Tibial artery (tissue), 4 donors: ENCODE results near the gene RHOBTB3.
"Not testable (repeated sequence)": the region's sequence is repeated elsewhere in the genome, so short reads cannot be mapped to it uniquely, and the experiment has no call there.

Source experiments
- DNase-seq, 2 donors: peaks; one replicate each; pipeline ENCODE4 v3.0.0-alpha.2; 2019
- H3K27ac ChIP-seq, 2 donors: fragments of 200-600 bp; sonication (generic) in 1 of 2; 1 replicate in 1 of 2; 2 replicates in 1 of 2; pipeline ENCODE4 v1.5.1; 2018 to 2019; ENCODE audit warnings: mild to moderate bottlenecking in 1 of 2
- H3K27me3 ChIP-seq, 2 donors: fragments of 200-600 bp; sonication (generic) in 1 of 2; one replicate each; pipeline versions ENCODE4 v1.5.1 to v1.6.0; 2016 to 2019
- H3K36me3 ChIP-seq, 3 donors: fragments of 200-600 bp; sonication (generic) in 2 of 3; one replicate each; pipeline ENCODE4 v1.5.1; 2016 to 2019; ENCODE audit warnings: mild to moderate bottlenecking in 2 of 3
- H3K4me1 ChIP-seq, 4 donors: fragments of 200-600 bp; sonication (generic) in 2 of 4; 1 replicate in 3 of 4; 2 replicates in 1 of 4; pipeline ENCODE4 v1.5.1; 2016 to 2019
- H3K4me3 ChIP-seq, 2 donors: fragments of 200-600 bp; sonication (generic) in 1 of 2; 1 replicate in 1 of 2; 2 replicates in 1 of 2; pipeline ENCODE4 v1.5.1; 2018 to 2019; ENCODE audit warnings: mild to moderate bottlenecking in 2 of 2
- H3K9me3 ChIP-seq, 3 donors: fragments of 200-600 bp; sonication (generic) in 1 of 3; one replicate each; pipeline ENCODE4 v1.5.1; 2016 to 2019
- CTCF ChIP-seq, 2 experiments: fragments of 200-600 bp in 1 of 2; fragments of 450-650 bp in 1 of 2; IDR thresholded peaks; one replicate each; pipeline ENCODE4 v1.5.1; 2017 to 2019; ENCODE audit warnings: antibody characterized with exemption in 2 of 2, mild to moderate bottlenecking in 1 of 2, moderate library complexity in 1 of 2
- intact Hi-C: fragments of 100-400 bp; cut with DNase I; formaldehyde crosslinking; loops from one replicate; pipeline ENCODE4 v1.15.0; 2023; ENCODE audit warnings: low total_unique reads

Gene RHOBTB3

GRCh38 chr5:95690333-95690732, 40.8 kb upstream of the RHOBTB3 start:
- TF ChIP-seq CTCF (IDR thresholded peaks at IDR 0.05): no peak

GRCh38 chr5:95697781-95698681, 33.1 kb upstream of the RHOBTB3 start:
- no peak for DNase-seq
- no peaks in the 10 kb centered on the region for H3K27me3 ChIP-seq
- H3K4me1 ChIP-seq: no peaks in the 10 kb centered on the region
- no peak overlapping the region for H3K27ac ChIP-seq
- no peaks in the 10 kb centered on the region for H3K9me3 ChIP-seq
- intact Hi-C loops: no loop called here
- no peak for TF ChIP-seq CTCF (IDR thresholded peaks at IDR 0.05)
- no peaks in the 10 kb centered on the region for H3K36me3 ChIP-seq
- H3K4me3 ChIP-seq: no peak overlapping the region

More at GRCh38 chr5:95690333-95690732, 40.8 kb upstream of the RHOBTB3 start:
- no peak overlapping the region for H3K27ac ChIP-seq
- DNase-seq: no peak
- intact Hi-C loops: no loop called here
- H3K36me3 ChIP-seq: no peaks in the 10 kb centered on the region
- no peaks in the 10 kb centered on the region for H3K27me3 ChIP-seq
- no peak overlapping the region for H3K4me3 ChIP-seq
- H3K4me1 ChIP-seq: no peaks in the 10 kb centered on the region
- H3K9me3 ChIP-seq: no peaks in the 10 kb centered on the region

- no peaks in the 10 kb centered on the region for H3K4me1 ChIP-seq
- no peak for TF ChIP-seq CTCF (IDR thresholded peaks at IDR 0.05)
- no peak overlapping the region for H3K27ac ChIP-seq
- DNase-seq: no peak
- H3K4me3 ChIP-seq: no peak overlapping the region
- no peaks in the 10 kb centered on the region for H3K36me3 ChIP-seq
- intact Hi-C loops: no loop called here
- H3K27me3 ChIP-seq: no peaks in the 10 kb centered on the region
- H3K9me3 ChIP-seq: no peaks in the 10 kb centered on the region
Observed at GRCh38 chr5:95699337-95699736, 31.8 kb upstream of the RHOBTB3 start.

- H3K4me3 ChIP-seq: no peak overlapping the region
- H3K9me3 ChIP-seq: no peaks in the 10 kb centered on the region
- H3K4me1 ChIP-seq: no peaks in the 10 kb centered on the region
- H3K36me3 ChIP-seq: no peaks in the 10 kb centered on the region
- intact Hi-C loops: no loop called here
- no peak overlapping the region for H3K27ac ChIP-seq
- DNase-seq: no peak
- H3K27me3 ChIP-seq: no peaks in the 10 kb centered on the region
- no peak for TF ChIP-seq CTCF (IDR thresholded peaks at IDR 0.05)
Observed at GRCh38 chr5:95701074-95701473, 30.1 kb upstream of the RHOBTB3 start.

GRCh38 chr5:95704150-95704549, 27.0 kb upstream of the RHOBTB3 start:
- intact Hi-C loops: no loop called here
- DNase-seq: no peak
- Histone ChIP-seq H3K4me1 (no peaks in the 10 kb centered on the region), H3K36me3 (no peaks in the 10 kb centered on the region), H3K4me3 (no peak overlapping the region), H3K9me3 (no peaks in the 10 kb centered on the region), H3K27ac (no peak overlapping the region), H3K27me3 (no peaks in the 10 kb centered on the region)
- no peak for TF ChIP-seq CTCF (IDR thresholded peaks at IDR 0.05)

- DNase-seq, H3K9me3 ChIP-seq, H3K27ac ChIP-seq, H3K27me3 ChIP-seq, intact Hi-C loops, H3K36me3 ChIP-seq, H3K4me3 ChIP-seq: not testable (repeated sequence)
- peaks cover 0 to 12% (median 3%) of the 10 kb centered on the region in 4 donors for H3K4me1 ChIP-seq
Observed at GRCh38 chr5:95706196-95706595, 24.9 kb upstream of the RHOBTB3 start.
